Measurements from ENCODE around the gene MGAT3.

Gene MGAT3

GRCh38 chr22:39498368-39498767 lies 41.6 kb downstream of the MGAT3 start:
- in situ Hi-C loops (cut with MboI; ENCODE audit: low sequenced_read_pairs, unreplicated experiment), result no loop called here
- DNase-seq (ENCODE audit: low spot score), result no peak
- TF ChIP-seq, protein P1, sequence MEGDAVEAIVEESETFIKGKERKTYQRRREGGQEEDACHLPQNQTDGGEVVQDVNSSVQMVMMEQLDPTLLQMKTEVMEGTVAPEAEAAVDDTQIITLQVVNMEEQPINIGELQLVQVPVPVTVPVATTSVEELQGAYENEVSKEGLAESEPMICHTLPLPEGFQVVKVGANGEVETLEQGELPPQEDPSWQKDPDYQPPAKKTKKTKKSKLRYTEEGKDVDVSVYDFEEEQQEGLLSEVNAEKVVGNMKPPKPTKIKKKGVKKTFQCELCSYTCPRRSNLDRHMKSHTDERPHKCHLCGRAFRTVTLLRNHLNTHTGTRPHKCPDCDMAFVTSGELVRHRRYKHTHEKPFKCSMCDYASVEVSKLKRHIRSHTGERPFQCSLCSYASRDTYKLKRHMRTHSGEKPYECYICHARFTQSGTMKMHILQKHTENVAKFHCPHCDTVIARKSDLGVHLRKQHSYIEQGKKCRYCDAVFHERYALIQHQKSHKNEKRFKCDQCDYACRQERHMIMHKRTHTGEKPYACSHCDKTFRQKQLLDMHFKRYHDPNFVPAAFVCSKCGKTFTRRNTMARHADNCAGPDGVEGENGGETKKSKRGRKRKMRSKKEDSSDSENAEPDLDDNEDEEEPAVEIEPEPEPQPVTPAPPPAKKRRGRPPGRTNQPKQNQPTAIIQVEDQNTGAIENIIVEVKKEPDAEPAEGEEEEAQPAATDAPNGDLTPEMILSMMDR (IDR thresholded peaks at IDR 0.05; ENCODE audit: borderline replicate concordance, control extremely low read depth, extremely low read depth, insufficient read depth, missing control alignments), result no peak

- TF ChIP-seq, protein P1 (IDR thresholded peaks at IDR 0.05; ENCODE audit: borderline replicate concordance, control extremely low read depth, extremely low read depth, insufficient read depth, missing control alignments), result no peak
- in situ Hi-C loops (cut with MboI; ENCODE audit: low sequenced_read_pairs, unreplicated experiment), result no loop called here
- no peak for DNase-seq (ENCODE audit: low spot score)
Observed at GRCh38 chr22:39498802-39499201, 42.0 kb downstream of the MGAT3 start.

DNA sequence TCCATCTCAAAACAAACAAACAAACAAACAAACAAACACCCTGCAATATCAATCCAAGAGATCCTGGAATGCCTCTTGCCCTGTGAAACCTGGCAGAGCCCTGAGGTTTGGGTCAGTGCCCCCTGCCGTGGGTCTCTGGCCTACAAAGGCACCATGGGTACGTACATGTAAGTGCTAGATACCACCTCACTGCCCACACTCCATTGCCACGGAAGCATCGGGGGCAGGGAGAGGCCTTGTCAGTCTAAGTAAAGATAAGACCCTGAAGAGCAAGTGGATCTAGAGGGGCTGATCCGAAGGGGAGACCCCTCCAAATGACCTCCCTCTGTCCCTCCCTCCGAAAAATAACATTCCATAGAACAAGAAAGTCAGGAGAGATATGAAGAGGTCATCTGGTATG lies 43.3 kb downstream of the MGAT3 start:
- TF ChIP-seq, protein P1 (IDR thresholded peaks at IDR 0.05; ENCODE audit: borderline replicate concordance, control extremely low read depth, extremely low read depth, insufficient read depth, missing control alignments), result no peak
- DNase-seq (ENCODE audit: low spot score), result no peak
- in situ Hi-C loops (cut with MboI; ENCODE audit: low sequenced_read_pairs, unreplicated experiment), result loop anchor here (25.0 kb wide), 1 partner anchor 338 kb away; the partner anchor contains the start of gene CBX7

DNA sequence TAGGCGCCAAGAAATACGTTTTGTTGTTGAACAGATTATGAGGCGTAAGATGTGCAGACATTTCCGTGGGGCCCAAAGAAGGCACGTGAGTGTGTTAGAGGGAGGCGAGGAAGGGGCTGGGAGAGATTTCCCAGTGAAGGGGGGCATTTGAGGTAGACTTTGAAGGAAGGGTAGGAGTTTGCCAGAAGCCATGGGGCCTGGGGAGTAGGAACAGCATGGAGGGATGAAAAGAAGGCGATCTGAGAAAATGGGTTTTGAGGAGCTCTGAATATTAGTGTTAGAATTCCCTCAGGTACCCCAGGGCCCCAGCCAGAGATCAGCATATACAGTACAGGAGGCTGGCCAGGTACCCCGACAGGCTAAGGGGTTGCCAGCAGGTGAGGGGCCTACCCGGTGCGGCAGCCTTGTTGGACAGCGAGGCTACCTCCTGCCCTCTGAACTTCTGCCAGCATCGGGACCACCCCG lies 44.9 kb downstream of the MGAT3 start:
- in situ Hi-C loops (cut with MboI; ENCODE audit: low sequenced_read_pairs, unreplicated experiment), result loop anchor here (25.0 kb wide), 1 partner anchor 339 kb away; the partner anchor contains the start of gene CBX7
- DNase-seq (ENCODE audit: low spot score), result no peak
- TF ChIP-seq, protein P1 (IDR thresholded peaks at IDR 0.05; ENCODE audit: borderline replicate concordance, control extremely low read depth, extremely low read depth, insufficient read depth, missing control alignments), result no peak

DNA sequence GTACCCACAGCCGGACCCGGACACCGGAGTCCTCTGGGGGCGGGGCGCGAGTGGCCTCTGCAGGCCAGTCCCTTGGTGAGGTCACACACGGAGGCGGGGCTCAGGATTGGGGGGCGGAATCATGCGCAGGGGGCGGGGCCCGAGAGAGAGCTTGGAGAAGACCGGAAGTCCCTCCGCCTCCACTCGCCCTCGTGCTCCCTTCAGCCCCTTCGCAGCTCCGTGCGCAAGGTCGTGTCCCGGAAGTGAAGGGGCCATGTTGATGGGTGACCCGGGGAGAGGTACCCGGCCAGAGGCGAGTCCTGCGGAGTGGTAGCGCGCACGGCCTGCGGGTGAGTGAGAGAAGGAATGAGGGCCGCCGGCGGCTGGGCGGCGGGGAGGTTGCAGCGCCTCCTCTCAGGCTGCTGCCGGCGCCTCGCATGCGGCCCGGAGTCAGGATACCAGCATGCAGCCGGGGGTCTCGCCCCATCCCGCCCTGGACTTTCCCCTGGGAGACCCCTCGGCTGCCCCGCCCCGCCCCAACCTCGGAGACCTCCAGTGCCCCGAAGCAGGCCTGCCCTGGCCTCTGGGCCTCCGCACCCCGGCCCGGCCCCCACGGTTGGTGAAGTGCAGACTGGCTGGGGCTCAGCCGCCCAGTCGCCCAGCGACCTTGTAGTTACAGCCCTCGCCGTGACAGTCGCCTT lies 45.4 kb downstream of the MGAT3 start, which contains the start of gene MIEF1:
TSS of gene MIEF1 (plus strand) at position 182 of the 680 bp plus-strand sequence. CDS start 9,005 bp downstream, outside the sequence.
- peak; percentile 99 for DNase-seq (ENCODE audit: low spot score)
- in situ Hi-C loops (cut with MboI; ENCODE audit: low sequenced_read_pairs, unreplicated experiment), result loop anchor here (25.0 kb wide), 1 partner anchor 340 kb away; the partner anchor contains the start of gene CBX7
- TF ChIP-seq, protein P1 (IDR thresholded peaks at IDR 0.05; ENCODE audit: borderline replicate concordance, control extremely low read depth, extremely low read depth, insufficient read depth, missing control alignments), result no peak

- in situ Hi-C loops (cut with MboI; ENCODE audit: low sequenced_read_pairs, unreplicated experiment), result loop anchor here (25.0 kb wide), 1 partner anchor 341 kb away; the partner anchor contains the start of gene CBX7
- TF ChIP-seq, protein P1 (IDR thresholded peaks at IDR 0.05; ENCODE audit: borderline replicate concordance, control extremely low read depth, extremely low read depth, insufficient read depth, missing control alignments), result no peak
- DNase-seq (ENCODE audit: low spot score), result no peak
Observed at GRCh38 chr22:39502789-39503409, 46.1 kb downstream of the MGAT3 start.

Data from GM13976 (cell line).